H1 (cell line): Measurements from ENCODE around the gene ABCA13. TPM values are rescaled to one million over a fixed set of nuclear protein-coding genes. Genes with fewer than 3 reads are reported as not detected.

ENCODE experiments used
- CTCF ChIA-PET: fragments of 300-600 bp; sonication (Branson Sonifier 250); formaldehyde crosslinking; loops from one replicate; lab custom pipeline; 2021; ENCODE audit not compliant: partially characterized antibody; lab: Charles Lee
- POLR2A ChIA-PET: fragments of 300-600 bp; sonication (Branson Sonifier 250); formaldehyde crosslinking; loops from one replicate; lab custom pipeline; 2021; ENCODE audit warnings: inconsistent platforms; ENCODE audit not compliant: partially characterized antibody; lab: Charles Lee
- DNase-seq, 2 experiments: peaks; one replicate each; pipeline versions ENCODE4 v3.0.0 to v3.0.0-alpha.2; 2010 to 2022; ENCODE audit warnings: low spot score in 2 of 2, low read depth in 1 of 2, mixed read lengths in 1 of 2
- FAIRE-seq: peaks from 2 replicates; lab custom pipeline; 2011; peaks lifted over from hg19 to GRCh38; lab: Jason Lieb, UNC
- H2AFZ ChIP-seq: 2 replicates; pipeline ENCODE4 v1.8.1; 2012; ENCODE audit warnings: low read length, inconsistent platforms
- H2AK5ac ChIP-seq: 2 replicates; pipeline ENCODE4 v1.6.1; 2013; ENCODE audit warnings: low read depth, low read length
- H2BK120ac ChIP-seq: replicated peaks from 2 replicates; pipeline ENCODE3; 2013; ENCODE audit warnings: low read depth, low read length, inconsistent platforms
- H2BK12ac ChIP-seq: 2 replicates; pipeline ENCODE4 v1.6.1; 2013; ENCODE audit warnings: low read depth, low read length
- H2BK15ac ChIP-seq: 2 replicates; pipeline ENCODE4 v1.6.1; 2013; ENCODE audit warnings: low read length
- H2BK20ac ChIP-seq: 2 replicates; pipeline ENCODE4 v1.6.1; 2013; ENCODE audit warnings: low read length
- H2BK5ac ChIP-seq: 2 replicates; pipeline ENCODE4 v1.6.1; 2013; ENCODE audit warnings: low read depth, low read length
- H3K14ac ChIP-seq: 2 replicates; pipeline ENCODE4 v1.6.1; 2013; ENCODE audit warnings: inconsistent platforms; ENCODE audit not compliant: insufficient read length
- H3K18ac ChIP-seq: 2 replicates; pipeline ENCODE4 v1.6.1; 2013; ENCODE audit warnings: low read length; ENCODE audit errors: extremely low read depth
- H3K23ac ChIP-seq: 2 replicates; pipeline ENCODE4 v1.6.1; 2013; ENCODE audit warnings: inconsistent platforms; ENCODE audit not compliant: insufficient read length
- H3K23me2 ChIP-seq: 2 replicates; pipeline ENCODE4 v1.6.1; 2013; ENCODE audit warnings: low read depth, low read length
- H3K27ac ChIP-seq: 2 replicates; pipeline ENCODE4 v1.6.1; 2011; ENCODE audit warnings: low read depth, low read length, inconsistent platforms
- H3K27me3 ChIP-seq, 4 experiments: replicated peaks in 1 of 4; 1 replicate in 1 of 4; 2 replicates in 3 of 4; pipeline versions ENCODE4 v1.6.1 to v1.8.1; 2011 to 2013; ENCODE audit warnings: low read length in 3 of 4, mild to moderate bottlenecking in 3 of 4, inconsistent platforms in 2 of 4, mixed read lengths in 2 of 4, moderate library complexity in 1 of 4; ENCODE audit not compliant: control insufficient read depth in 3 of 4, insufficient read depth in 3 of 4; ENCODE audit errors: extremely low read depth in 1 of 4
- H3K36me3 ChIP-seq, 4 experiments: 2 replicates each; pipeline versions ENCODE4 v1.6.1 to v1.8.1; 2011 to 2013; ENCODE audit warnings: mild to moderate bottlenecking in 4 of 4, low read length in 3 of 4, moderate library complexity in 2 of 4, control low read depth in 1 of 4, inconsistent platforms in 1 of 4; ENCODE audit not compliant: insufficient read depth in 4 of 4, control insufficient read depth in 2 of 4
- H3K4ac ChIP-seq: replicated peaks from 2 replicates; pipeline ENCODE3; 2013; ENCODE audit warnings: low read length, low read depth, mixed read lengths, inconsistent platforms; ENCODE audit not compliant: insufficient read length
- H3K4me1 ChIP-seq, 4 experiments: replicated peaks in 1 of 4; 1 replicate in 1 of 4; 2 replicates in 3 of 4; pipeline versions ENCODE4 v1.6.1 to v1.8.1; 2011 to 2013; ENCODE audit warnings: low read length in 3 of 4, inconsistent platforms in 2 of 4, mixed read lengths in 1 of 4; ENCODE audit not compliant: insufficient read depth in 4 of 4, control insufficient read depth in 3 of 4
- H3K4me2 ChIP-seq, 2 experiments: 2 replicates each; pipeline versions ENCODE4 v1.6.1 to v1.8.1; 2011 to 2013; ENCODE audit warnings: low read depth in 2 of 2, low read length in 2 of 2, control low read depth in 1 of 2, inconsistent platforms in 1 of 2, mild to moderate bottlenecking in 1 of 2; ENCODE audit not compliant: insufficient read depth in 1 of 2
- H3K4me3 ChIP-seq, 4 experiments: fragments of 200-600, 300-600 bp in 1 of 4; sonication (generic), shearing (Covaris generic), sonication (Bioruptor Twin) in 1 of 4; 2 replicates each; pipeline versions ENCODE4 v1.5.1 to v1.8.1; 2011 to 2016; ENCODE audit warnings: low read length in 4 of 4, low read depth in 3 of 4, control low read depth in 2 of 4, inconsistent platforms in 2 of 4, mild to moderate bottlenecking in 2 of 4, mixed read lengths in 1 of 4, moderate library complexity in 1 of 4; ENCODE audit not compliant: insufficient read depth in 2 of 4; ENCODE audit errors: extremely low read depth in 1 of 4
- H3K56ac ChIP-seq: replicated peaks from 2 replicates; pipeline ENCODE3; 2013; ENCODE audit warnings: low read depth, mild to moderate bottlenecking, mixed read lengths, low read length, inconsistent platforms; ENCODE audit not compliant: insufficient read length
- H3K79me1 ChIP-seq: 2 replicates; pipeline ENCODE4 v1.6.1; 2013; ENCODE audit warnings: low read depth, low read length, control low read depth
- H3K79me2 ChIP-seq, 2 experiments: 2 replicates each; pipeline versions ENCODE4 v1.6.1 to v1.8.1; 2012 to 2013; ENCODE audit warnings: low read length in 2 of 2, mild to moderate bottlenecking in 2 of 2, inconsistent platforms in 1 of 2; ENCODE audit not compliant: insufficient read depth in 2 of 2, control insufficient read depth in 1 of 2
- H3K9ac ChIP-seq, 4 experiments: replicated peaks in 1 of 4; 1 replicate in 1 of 4; 2 replicates in 3 of 4; pipeline versions ENCODE4 v1.6.1 to v1.8.1; 2011 to 2013; ENCODE audit warnings: low read depth in 3 of 4, low read length in 3 of 4, control low read depth in 2 of 4, mild to moderate bottlenecking in 2 of 4, moderate library complexity in 2 of 4, inconsistent platforms in 1 of 4; ENCODE audit errors: extremely low read depth in 1 of 4
- H3K9me3 ChIP-seq, 2 experiments: 2 replicates each; pipeline versions ENCODE4 v1.6.1 to v1.8.1; 2012 to 2013; ENCODE audit warnings: mild to moderate bottlenecking in 2 of 2, moderate library complexity in 2 of 2, control low read depth in 1 of 2, inconsistent platforms in 1 of 2, low read depth in 1 of 2, low read length in 1 of 2, mixed read lengths in 1 of 2; ENCODE audit not compliant: insufficient read depth in 2 of 2
- H4K20me1 ChIP-seq, 2 experiments: replicated peaks in 1 of 2; 2 replicates each; pipeline versions ENCODE3 to v1.8.1; 2011 to 2013; ENCODE audit warnings: inconsistent platforms in 2 of 2, low read length in 2 of 2, mild to moderate bottlenecking in 1 of 2; ENCODE audit not compliant: insufficient read depth in 2 of 2, control insufficient read depth in 1 of 2
- H4K5ac ChIP-seq: 2 replicates; pipeline ENCODE4 v1.6.1; 2013; ENCODE audit warnings: low read length, low read depth, mixed read lengths, inconsistent platforms; ENCODE audit not compliant: insufficient read length
- H4K8ac ChIP-seq: 2 replicates; pipeline ENCODE4 v1.8.0; 2013; ENCODE audit warnings: mild to moderate bottlenecking, moderate library complexity, low read length, inconsistent platforms; ENCODE audit not compliant: insufficient read depth; ENCODE audit errors: extremely low read depth
- H4K91ac ChIP-seq: replicated peaks from 2 replicates; pipeline ENCODE3; 2013; ENCODE audit warnings: low read length, mixed read lengths, inconsistent platforms; ENCODE audit not compliant: insufficient read length
- GABPA ChIP-seq: IDR thresholded peaks from 2 replicates; pipeline ENCODE4 v1.6.1; 2011; ENCODE audit warnings: mild to moderate bottlenecking, low read length, moderate library complexity, borderline replicate concordance; ENCODE audit not compliant: insufficient read depth
- HDAC2 ChIP-seq, 2 experiments: fragments of 300-600 bp in 1 of 2; sonication (generic) in 1 of 2; IDR thresholded peaks; 2 replicates each; pipeline ENCODE4 v1.6.1; 2011 to 2012; ENCODE audit warnings: low read depth in 2 of 2, low read length in 2 of 2, mild to moderate bottlenecking in 2 of 2, moderate library complexity in 2 of 2, borderline replicate concordance in 1 of 2, inconsistent platforms in 1 of 2
- MAFK ChIP-seq: IDR thresholded peaks from 2 replicates; pipeline ENCODE4 v1.6.1; 2012; ENCODE audit warnings: low read depth, mild to moderate bottlenecking, improper control_type of control experiment, low read length
- NANOG ChIP-seq: IDR thresholded peaks from 2 replicates; pipeline ENCODE4 v1.6.1; 2011; ENCODE audit warnings: low read length, low read depth, mild to moderate bottlenecking, inconsistent platforms; ENCODE audit not compliant: insufficient read depth, poor library complexity, severe bottlenecking
- RAD21 ChIP-seq, 2 experiments: IDR thresholded peaks in 1 of 2; conservative IDR thresholded peaks in 1 of 2; 2 replicates each; pipeline ENCODE4 v1.6.1; 2011; ENCODE audit warnings: low read depth in 2 of 2, low read length in 2 of 2, improper control_type of control experiment in 1 of 2, inconsistent platforms in 1 of 2, mild to moderate bottlenecking in 1 of 2, moderate library complexity in 1 of 2
- TAF7 ChIP-seq: optimal IDR thresholded peaks from 2 replicates; pipeline ENCODE3; 2011; ENCODE audit warnings: low read depth, mild to moderate bottlenecking, inconsistent platforms, low read length, moderate library complexity, borderline replicate concordance
- TCF12 ChIP-seq: IDR thresholded peaks from 2 replicates; pipeline ENCODE4 v1.6.1; 2011; ENCODE audit warnings: low read depth, mild to moderate bottlenecking, low read length
- WGBS, 2 experiments: shearing (Covaris generic) in 1 of 2; methylation state at CpG; one replicate each; pipeline versions ENCODE4 v1.1.6 to v1.1.7; 2013 to 2015; ENCODE audit warnings: low lambda C conversion rate in 2 of 2, mixed read lengths in 2 of 2, inconsistent platforms in 1 of 2, low coverage in 1 of 2, missing lambda C conversion rate in 1 of 2; ENCODE audit not compliant: insufficient replicate concordance in 2 of 2, insufficient coverage in 1 of 2, insufficient read length in 1 of 2; ENCODE audit errors: extremely low coverage in 1 of 2, missing lambda C conversion rate in 1 of 2; 5-methylcytosine and 5-hydroxymethylcytosine counted together
- polyA plus RNA-seq, 7 experiments: library from polyadenylated mRNA; depleted of rRNA in 3 of 7; stranded (reverse) in 5 of 7; unstranded in 2 of 7; fragments of >200 nt in 5 of 7; fragments of 200-250 nt in 2 of 7; gene quantifications; 1 replicate in 5 of 7; 2 replicates in 1 of 7; 4 replicates in 1 of 7; pipeline versions ENCODE4 v1.2.1 to v1.2.3, GENCODE V29; 2011 to 2013; ENCODE audit warnings: missing spikeins in 2 of 7, mixed read lengths in 2 of 7
- total RNA-seq: library from RNA; stranded (reverse); fragmentation: NEBNext Ultra II Directional; extraction: Animal tissue kit (Norgen Biotek cat#: 25700); gene quantifications from 2 replicates; pipeline ENCODE4 v1.2.1, GENCODE V29; 2021
- TF ChIP-seq, protein P1 (sequence below): IDR thresholded peaks from 2 replicates; pipeline ENCODE4 v1.6.1; 2012; ENCODE audit warnings: inconsistent platforms

The ABCA13 gene
- total and polyA plus RNA-seq, 2 of the 8 experiments (the other 6 are each of a cell fraction or from before 2014, with no cell fraction given) = 0.07 to 0.09 TPM

DNA sequence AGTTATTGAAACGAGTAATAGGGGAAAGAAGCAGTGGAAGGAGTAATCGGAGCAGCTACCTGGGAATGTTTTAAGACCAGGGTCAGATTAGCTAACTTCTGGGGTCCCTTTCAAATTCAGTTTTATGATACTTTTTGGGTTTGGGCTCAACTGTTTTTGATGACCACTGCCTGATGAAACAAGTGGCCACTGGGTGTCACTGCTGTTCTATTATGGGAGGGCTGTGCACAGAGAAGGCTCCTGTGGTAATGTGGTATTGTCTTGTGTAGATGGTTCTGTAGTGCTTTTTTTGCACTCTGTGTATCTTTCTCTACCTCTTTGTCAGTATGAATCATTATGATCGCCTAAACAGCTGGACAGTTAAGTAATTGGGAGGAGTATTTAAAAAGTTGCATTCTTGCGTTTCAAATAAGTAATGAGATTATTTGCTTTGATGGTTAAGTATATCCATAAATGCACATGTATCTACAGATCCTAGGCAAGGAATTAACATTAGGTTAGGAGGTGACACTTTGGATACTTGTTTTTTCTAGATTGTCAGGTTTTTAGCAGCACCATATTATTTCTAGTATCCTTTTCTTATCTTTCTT is 128.4 kb downstream of the ABCA13 start:
- no peak overlapping the region for H3K23ac ChIP-seq
- no peak overlapping the region for H3K9ac ChIP-seq
- H3K27ac ChIP-seq = no peak overlapping the region
- no peak overlapping the region for H2BK20ac ChIP-seq
- H3K4me1 ChIP-seq = peaks cover 0 to 8% (median 5%) of the 10 kb centered on the region in 4 experiments; a peak in 4 of 7 replicates
- H2AK5ac ChIP-seq = no peak overlapping the region
- ChIA-PET CTCF (interaction anchor here (0.5 to 4.1 kb wide), 37 partner anchors 8 to 1553 kb away, joined by 3 to 22 read pairs (median 4); no protein-coding TSS in a partner anchor), POLR2A (no interaction called here)
- H3K4me3 ChIP-seq = no peak overlapping the region
- no peaks in the 10 kb centered on the region for H3K36me3 ChIP-seq
- no peak overlapping the region for H3K56ac ChIP-seq
- no peak overlapping the region for H4K8ac ChIP-seq
- H3K79me1 ChIP-seq = no peaks in the 10 kb centered on the region
- H3K4me2 ChIP-seq = 0 out of 4 replicates have a peak overlapping the region, but pooled peaks of 1 of the 2 experiments have one; percentile 34
- H2AFZ ChIP-seq = no peak overlapping the region
- 51% methylated on average over 4 of the region's 4 CpGs; no CpG with 5 or more reads in 1 of the 2 experiments for WGBS, 2 experiments
- H2BK15ac ChIP-seq = no peak overlapping the region
- FAIRE-seq (peak; percentile 75), DNase-seq (peak in 1 of 2 experiments; percentile 69)
- H2BK12ac ChIP-seq = no peak overlapping the region
- H2BK5ac ChIP-seq = peak overlapping the region; percentile 26; the same call in 1 of the 2 replicates
- H3K14ac ChIP-seq = no peak overlapping the region
- H3K27me3 ChIP-seq = no peaks in the 10 kb centered on the region
- H3K9me3 ChIP-seq = no peaks in the 10 kb centered on the region; a peak in 1 of 4 replicates
- H4K91ac ChIP-seq = no peak overlapping the region
- H2BK120ac ChIP-seq = no peak overlapping the region
- no peak overlapping the region for H3K18ac ChIP-seq
- no peaks in the 10 kb centered on the region for H4K20me1 ChIP-seq
- H4K5ac ChIP-seq = no peak overlapping the region
- no peaks in the 10 kb centered on the region for H3K23me2 ChIP-seq
- no peak overlapping the region for H3K4ac ChIP-seq
- no peaks in the 10 kb centered on the region for H3K79me2 ChIP-seq
- TF ChIP-seq HDAC2 (IDR thresholded peaks at IDR 0.05; ENCODE audit: borderline replicate concordance in 1 of 2, low read depth in 2 of 2, low read length in 2 of 2) (no peak), RAD21 (IDR thresholded peaks at IDR 0.05 in 1 of 2, conservative IDR thresholded peaks at IDR 0.05 in 1 of 2; ENCODE audit: low read depth in 2 of 2, low read length in 2 of 2) (peak; percentile 91), GABPA (no peak), MAFK (no peak), NANOG (no peak), TAF7 (no peak), TCF12 (no peak)
- TF ChIP-seq, protein P1, sequence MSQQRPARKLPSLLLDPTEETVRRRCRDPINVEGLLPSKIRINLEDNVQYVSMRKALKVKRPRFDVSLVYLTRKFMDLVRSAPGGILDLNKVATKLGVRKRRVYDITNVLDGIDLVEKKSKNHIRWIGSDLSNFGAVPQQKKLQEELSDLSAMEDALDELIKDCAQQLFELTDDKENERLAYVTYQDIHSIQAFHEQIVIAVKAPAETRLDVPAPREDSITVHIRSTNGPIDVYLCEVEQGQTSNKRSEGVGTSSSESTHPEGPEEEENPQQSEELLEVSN = no peak
